Measurements from ENCODE around the gene CLIP2.

DNA sequence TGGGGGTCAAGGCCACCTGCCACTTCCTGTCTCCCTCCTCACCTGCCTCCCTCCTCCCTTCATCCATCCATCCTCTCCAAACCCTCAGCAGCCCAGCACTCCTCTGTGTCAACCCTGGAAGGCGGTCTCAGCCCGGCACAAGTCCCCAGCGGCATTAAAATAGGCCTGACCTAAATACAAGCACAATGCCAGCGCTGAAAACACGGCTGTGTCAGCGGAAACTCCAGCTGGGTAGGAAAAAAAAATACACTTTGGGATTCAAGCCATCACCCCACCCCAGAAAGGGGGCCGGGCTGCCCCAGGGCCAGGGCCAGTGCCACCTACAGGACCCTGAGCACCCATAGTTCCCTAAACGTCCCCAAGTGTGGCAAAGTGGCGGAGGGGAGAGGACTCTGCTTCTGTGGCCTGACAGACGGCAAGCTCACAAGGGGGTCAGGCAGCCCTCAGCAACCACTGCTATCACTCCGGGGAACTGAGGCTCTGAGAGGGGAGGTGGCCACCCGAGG, 141.8 kb downstream of the CLIP2 start:
- TF ChIP-seq GLIS3 (CRISPR knock-in tag; IDR thresholded peaks at IDR 0.05), result no peak
- TF ChIP-seq ZNF565 (CRISPR knock-in tag; conservative IDR thresholded peaks at IDR 0.05; ENCODE audit: low read depth), result no peak
- no peak for TF ChIP-seq ZFP30 (CRISPR knock-in tag; IDR thresholded peaks at IDR 0.05)

All from SK-N-SH treated with all-trans-retinoic acid at 6 μM for 48 hours (cell line).